Subcutaneous adipose tissue (tissue), 4 donors: ENCODE results near the gene TBX3. TPM values are rescaled to one million over a fixed set of nuclear protein-coding genes. Genes with fewer than 3 reads are reported as not detected.

ENCODE experiments used
- CTCF ChIP-seq: fragments of 450-650 bp; IDR thresholded peaks from one replicate; pipeline ENCODE4 v1.5.1; 2016; ENCODE audit warnings: low read depth, mild to moderate bottlenecking, control low read depth, antibody characterized with exemption, moderate library complexity
- total RNA-seq, 4 donors: library from RNA; depleted of rRNA; stranded (reverse); fragments of >200 nt; gene quantifications; one replicate each; pipeline ENCODE4 v1.1.0, GENCODE V29; 2016

TBX3 gene
- total RNA-seq, 4 donors from 2014 or later: 8.2 to 34.1 (median 23.2) TPM

- no peak for TF ChIP-seq CTCF
These were observed 27.7 kb upstream of the TBX3 start for GRCh38 chr12:114711689-114712152.

GRCh38 chr12:114710151-114710550, 26.2 kb upstream of the TBX3 start:
- no peak for TF ChIP-seq CTCF

- TF ChIP-seq CTCF: no peak
These were observed 25.1 kb upstream of the TBX3 start for GRCh38 chr12:114709112-114709511.

GRCh38 chr12:114704096-114704495, 20.1 kb upstream of the TBX3 start:
- TF ChIP-seq CTCF: no peak

- no peak for TF ChIP-seq CTCF
These were observed 19.1 kb upstream of the TBX3 start for GRCh38 chr12:114703060-114703493.

GRCh38 chr12:114702462-114702861, 18.5 kb upstream of the TBX3 start:
- no peak for TF ChIP-seq CTCF

- no peak for TF ChIP-seq CTCF
These were observed 17.6 kb upstream of the TBX3 start for GRCh38 chr12:114701553-114701952.

- TF ChIP-seq CTCF: no peak
These were observed 17.1 kb upstream of the TBX3 start for GRCh38 chr12:114701104-114701414.
